Measurements from ENCODE around the gene FCGR3A. TPM values are rescaled to one million over a fixed set of nuclear protein-coding genes. Genes with fewer than 3 reads are reported as not detected.

The FCGR3A gene
- total RNA-seq, 1 experiment from 2014 or later, result not detected

DNA sequence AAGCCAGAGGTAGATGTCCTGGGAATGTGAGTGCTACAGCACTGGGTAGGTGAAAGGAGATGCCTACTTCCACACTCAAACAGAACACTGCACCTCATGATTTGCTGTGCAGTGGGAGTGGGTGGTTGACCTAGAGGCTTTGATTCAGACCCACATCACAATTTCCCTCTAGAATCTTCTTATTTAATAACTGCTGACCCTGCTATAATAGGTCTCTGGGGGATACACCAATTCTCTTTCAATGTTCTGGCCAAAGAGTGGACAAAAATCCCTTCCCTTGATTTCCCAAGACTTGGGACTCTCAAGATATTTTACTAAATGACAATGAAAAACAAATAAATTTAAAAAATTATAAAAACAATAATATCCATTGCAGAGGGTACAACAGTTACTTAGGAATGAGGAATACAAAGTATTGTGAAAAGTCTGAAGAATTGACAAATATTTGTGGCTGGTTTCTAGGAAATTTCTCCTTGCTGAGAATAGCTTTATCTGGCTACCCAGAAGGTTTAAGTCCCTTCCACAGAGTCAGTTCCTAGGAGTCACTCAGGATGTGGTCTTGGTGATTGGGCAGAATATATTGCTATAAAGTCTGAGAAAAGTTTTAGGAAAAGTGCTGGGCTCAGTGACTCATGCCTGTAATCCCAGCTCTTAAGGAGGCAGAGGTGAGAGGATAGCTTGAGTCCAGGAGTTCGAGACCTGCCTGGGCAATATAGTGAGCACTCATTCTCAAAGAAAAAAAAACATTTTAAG lies 46.8 kb downstream of the FCGR3A start:
- peak; percentile 68 for DNase-seq (ENCODE audit: low spot score)

DNA sequence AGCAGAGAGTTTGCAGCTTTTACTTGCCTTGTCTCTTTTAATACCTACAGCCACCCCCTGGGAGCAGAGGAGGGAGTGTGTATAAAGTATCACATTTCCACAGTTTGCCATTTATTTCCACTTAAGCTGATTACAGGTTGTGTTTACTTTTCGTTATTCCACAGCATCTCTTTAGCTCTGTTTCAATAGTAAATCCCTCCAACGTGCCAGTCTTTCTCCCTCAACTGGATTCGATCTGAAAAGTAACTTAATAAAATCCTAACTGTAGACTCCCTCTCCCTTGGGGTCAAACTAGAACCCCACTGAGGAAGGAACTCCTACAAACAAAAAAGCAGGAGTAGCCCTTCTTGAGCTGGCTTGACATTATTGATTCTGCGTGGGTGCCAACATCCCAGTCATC lies 47.4 kb downstream of the FCGR3A start:
- no peak for DNase-seq (ENCODE audit: low spot score)

DNA sequence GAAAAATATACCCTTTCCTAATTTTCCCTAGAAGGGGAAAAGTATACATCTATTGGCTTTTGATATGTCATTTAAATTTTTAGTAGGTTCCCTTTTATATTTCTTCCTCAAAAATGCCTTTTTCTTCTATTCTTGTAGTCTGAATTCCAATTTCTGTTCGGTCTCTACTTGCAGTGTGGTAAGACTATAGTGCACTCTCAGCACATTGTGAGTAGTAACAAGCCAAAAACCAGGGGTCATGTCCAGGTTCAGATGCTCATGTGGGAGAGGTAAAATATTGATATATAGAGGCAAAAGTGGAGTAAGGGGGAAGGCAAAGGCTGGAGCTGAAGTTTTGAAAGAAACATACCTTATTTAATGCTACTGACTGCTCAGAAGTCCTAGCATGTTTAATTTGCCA lies 48.4 kb downstream of the FCGR3A start:
- no peak for DNase-seq (ENCODE audit: low spot score)

DNA sequence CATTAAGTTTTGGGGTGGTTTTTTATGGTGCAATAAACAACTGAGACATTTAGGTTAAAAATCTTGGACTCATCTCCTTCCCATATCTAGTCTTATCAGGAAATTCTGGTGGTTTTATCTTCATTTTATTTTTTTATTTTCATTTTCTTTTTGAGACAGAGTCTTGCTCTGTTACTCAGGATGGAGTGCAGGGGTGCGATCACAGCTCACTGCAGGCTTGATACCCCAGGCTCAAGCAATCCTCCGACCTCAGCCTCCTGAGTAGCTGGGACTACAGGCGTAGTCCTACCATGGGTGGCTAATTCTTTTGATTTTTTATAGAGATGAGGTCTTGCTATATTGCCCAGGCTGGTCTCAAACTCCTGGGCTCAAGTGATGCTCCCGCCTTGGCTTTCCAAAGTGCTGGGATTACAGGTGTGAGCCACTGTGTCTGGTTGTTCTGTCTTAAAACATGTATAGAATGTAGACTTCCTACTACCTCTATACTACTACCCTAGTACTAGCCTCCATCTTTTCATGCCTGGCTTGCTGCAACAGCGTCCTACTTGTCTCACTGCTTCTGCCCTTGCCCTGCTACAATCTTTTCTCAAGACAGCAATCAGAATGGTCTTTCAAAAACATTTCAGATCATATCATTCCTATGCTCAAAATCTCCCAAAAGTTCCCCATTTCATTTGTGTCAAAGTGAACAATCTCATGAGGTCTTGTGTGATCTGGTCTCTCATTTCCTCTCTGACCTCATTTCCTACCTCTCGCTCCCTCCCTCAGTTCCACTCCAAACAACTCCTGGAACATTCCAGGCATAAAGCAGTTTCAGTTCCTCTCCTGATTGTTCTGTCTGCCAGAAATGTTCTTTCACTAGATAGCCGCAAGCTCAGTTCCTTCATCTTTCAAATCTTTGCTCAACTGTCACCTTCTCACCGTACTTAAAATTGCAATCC lies 50.2 kb downstream of the FCGR3A start:
- DNase-seq (ENCODE audit: low spot score), result no peak

DNA sequence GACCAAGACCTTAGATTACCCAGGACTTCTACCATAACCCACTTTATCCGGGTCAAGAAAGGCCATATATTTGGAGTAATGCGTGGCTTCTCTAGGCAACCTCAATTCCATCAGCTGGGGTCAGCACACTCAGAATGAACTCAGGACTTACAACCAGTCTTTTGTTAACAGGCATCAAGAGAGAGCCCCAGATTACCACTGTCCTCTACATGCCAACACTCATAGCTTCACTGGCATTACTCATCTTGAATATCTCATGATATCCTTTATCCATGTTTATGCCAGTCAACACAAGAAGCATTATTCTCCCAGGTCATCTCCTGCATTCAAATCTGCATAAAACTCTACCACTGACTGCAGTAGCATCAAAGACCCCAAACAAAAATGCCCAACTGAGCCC lies 51.0 kb downstream of the FCGR3A start:
- DNase-seq (ENCODE audit: low spot score), result no peak

DNA sequence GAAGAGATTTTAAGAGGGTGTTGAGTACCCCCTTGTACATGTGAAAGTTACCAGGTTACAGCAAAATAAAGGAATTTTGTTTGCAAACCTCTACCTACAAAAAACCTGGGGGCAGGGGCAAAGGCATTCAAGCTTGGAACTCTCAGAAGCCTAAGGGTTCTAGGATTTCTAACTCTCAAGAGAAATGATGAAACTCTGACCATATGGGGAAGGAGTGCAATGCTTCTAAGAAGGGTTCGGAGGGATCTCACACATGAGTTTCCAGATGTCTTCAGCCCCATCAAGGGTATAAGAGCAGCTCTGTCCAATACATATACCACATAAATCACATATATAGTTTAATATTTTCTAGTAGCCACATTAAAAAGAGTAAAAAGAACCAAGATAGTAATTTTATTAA lies 51.7 kb downstream of the FCGR3A start:
- DNase-seq (ENCODE audit: low spot score), result no peak

DNA sequence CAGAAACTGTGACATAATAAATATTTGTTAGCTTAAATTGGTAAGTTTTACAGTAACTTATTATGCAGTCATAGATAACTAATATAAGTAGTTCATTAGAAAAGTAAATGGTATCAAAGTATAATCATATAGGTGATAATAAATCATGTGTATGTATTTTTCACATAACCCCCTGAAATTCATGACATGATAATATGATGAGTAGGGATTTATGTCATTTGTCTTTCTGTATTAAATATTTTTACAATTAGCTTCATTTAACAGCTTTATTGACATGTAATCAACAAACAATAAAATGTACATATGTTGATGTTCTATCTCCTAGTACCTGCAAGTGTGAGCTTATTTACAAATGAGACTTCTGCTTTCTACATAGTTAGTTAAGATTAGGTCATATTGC lies 54.1 kb downstream of the FCGR3A start:
- no peak for DNase-seq (ENCODE audit: low spot score)

DNA sequence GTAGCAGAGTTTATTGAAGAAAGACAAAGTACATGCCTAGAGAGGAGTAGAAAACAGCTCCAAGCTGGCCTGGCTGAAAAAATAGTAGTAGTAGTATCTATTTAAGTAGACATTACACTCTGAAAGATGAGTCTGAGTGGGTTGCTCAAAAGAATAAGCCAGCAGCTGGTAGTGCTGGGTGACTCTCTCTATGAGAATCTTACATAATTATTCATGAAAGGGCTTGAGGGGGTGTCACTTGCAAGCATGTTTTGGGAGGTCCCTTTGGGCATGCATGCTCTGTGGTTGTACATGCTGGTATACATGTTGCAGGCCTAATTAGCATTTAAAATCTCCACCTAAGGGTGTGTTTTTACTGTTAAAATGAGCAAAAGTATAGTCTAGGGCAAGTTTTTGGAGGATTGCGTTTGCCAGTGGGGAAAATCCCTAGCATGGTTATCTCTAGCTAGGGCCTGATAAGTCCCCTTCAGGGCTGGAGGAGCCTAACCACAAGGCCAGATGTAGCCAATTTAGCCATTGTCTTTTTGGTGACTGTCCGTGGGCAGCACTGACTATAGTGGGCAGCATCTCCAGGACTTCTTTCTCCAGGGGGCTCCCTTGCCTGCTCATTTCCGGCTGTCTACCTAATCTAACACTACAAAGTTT lies 55.4 kb downstream of the FCGR3A start:
- no peak for DNase-seq (ENCODE audit: low spot score)

DNA sequence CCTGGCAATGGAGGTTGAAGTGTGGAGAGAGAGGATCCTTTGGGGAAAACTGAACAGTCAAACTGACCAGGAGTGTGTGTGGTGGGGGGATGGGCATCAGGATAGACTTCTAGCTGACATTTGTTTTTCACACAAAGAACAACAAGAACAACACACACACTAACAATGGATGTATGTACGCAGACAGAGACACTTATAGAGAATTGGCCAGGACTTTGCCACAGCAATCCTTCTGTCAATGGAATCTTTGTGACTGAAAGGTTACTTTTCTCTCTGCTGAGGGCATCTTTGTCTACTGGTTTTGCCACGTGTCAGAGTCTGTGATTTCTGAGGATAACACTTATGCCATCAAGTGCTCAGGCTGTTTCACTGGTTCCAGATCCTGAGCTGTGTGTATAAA lies 56.8 kb downstream of the FCGR3A start:
- no peak for DNase-seq (ENCODE audit: low spot score)

Other genes with a start within 250 kb of the FCGR3A start
- gene MPZ, start 239.8 kb downstream of the FCGR3A start, total RNA-seq (2014; rRNA removed; shearing (Covaris generic)), result 0.21 and 4.8 TPM in 2 replicates
- gene SDHC, start 235.4 kb downstream of the FCGR3A start, total RNA-seq (2014; rRNA removed; shearing (Covaris generic)), result 32.8 and 48.8 TPM in 2 replicates
- gene CFAP126, start 181.9 kb downstream of the FCGR3A start, total RNA-seq (2014; rRNA removed; shearing (Covaris generic)), result not detected in 2 replicates
- gene FCGR2A, start 44.4 kb downstream of the FCGR3A start, total RNA-seq (2014; rRNA removed; shearing (Covaris generic)), result 0.40 and 0.98 TPM in 2 replicates
- 1.2 and 1.7 TPM in 2 replicates for gene HSPA6, start 25.3 kb downstream of the FCGR3A start, total RNA-seq (2014; rRNA removed; shearing (Covaris generic))
- not detected in 2 replicates for gene FCGR3B, start 81.4 kb upstream of the FCGR3A start, total RNA-seq (2014; rRNA removed; shearing (Covaris generic))
- not detected in 2 replicates for gene FCGR2B, start 113.3 kb upstream of the FCGR3A start, total RNA-seq (2014; rRNA removed; shearing (Covaris generic))
- 0.09 and 0.43 TPM in 2 replicates for gene FCRLA, start 157.4 kb upstream of the FCGR3A start, total RNA-seq (2014; rRNA removed; shearing (Covaris generic))
- gene FCRLB, start 171.7 kb upstream of the FCGR3A start, total RNA-seq (2014; rRNA removed; shearing (Covaris generic)), result 2.7 and 3.1 TPM in 2 replicates
- gene DUSP12, start 200.0 kb upstream of the FCGR3A start, total RNA-seq (2014; rRNA removed; shearing (Covaris generic)), result 85.8 and 116 TPM in 2 replicates
- gene ATF6, start 216.5 kb upstream of the FCGR3A start, total RNA-seq (2014; rRNA removed; shearing (Covaris generic)), result 32.8 and 35.0 TPM in 2 replicates